ENCODE measurements around the gene ZIC5.

ZIC5 gene

GRCh38 chr13:99984461-99985240, 13.1 kb upstream of the ZIC5 start:
- ATAC-seq (replicated peaks; ENCODE audit: extremely low read depth, poor library complexity, severe bottlenecking) (no peak), DNase-seq (ENCODE audit: low spot score in 2 of 2) (no peak)
- H3K27me3 Mint-ChIP-seq = peaks cover 53% of the 10 kb centered on the region
- peaks cover 6% of the 10 kb centered on the region for H3K4me1 Mint-ChIP-seq
- peaks cover 46% of the 10 kb centered on the region for H3K36me3 Mint-ChIP-seq (ENCODE audit: insufficient read depth)
- peak overlapping the region; percentile 50 for H3K4me3 Mint-ChIP-seq
- no peaks in the 10 kb centered on the region for H3K9me3 Mint-ChIP-seq
- H3K27ac Mint-ChIP-seq (ENCODE audit: low read depth) = peak overlapping the region; percentile 68

GRCh38 chr13:99983499-99984401, 12.2 kb upstream of the ZIC5 start:
- Mint-ChIP-seq H3K27ac (ENCODE audit: low read depth) (peak overlapping the region; percentile 68), H3K9me3 (no peaks in the 10 kb centered on the region), H3K4me3 (peak overlapping the region; percentile 50), H3K27me3 (peaks cover 50% of the 10 kb centered on the region), H3K36me3 (ENCODE audit: insufficient read depth) (peaks cover 44% of the 10 kb centered on the region), H3K4me1 (peaks cover 8% of the 10 kb centered on the region)
- ATAC-seq (replicated peaks; ENCODE audit: extremely low read depth, poor library complexity, severe bottlenecking) = no peak
- DNase-seq (ENCODE audit: low spot score in 2 of 2) = no peak

DNA sequence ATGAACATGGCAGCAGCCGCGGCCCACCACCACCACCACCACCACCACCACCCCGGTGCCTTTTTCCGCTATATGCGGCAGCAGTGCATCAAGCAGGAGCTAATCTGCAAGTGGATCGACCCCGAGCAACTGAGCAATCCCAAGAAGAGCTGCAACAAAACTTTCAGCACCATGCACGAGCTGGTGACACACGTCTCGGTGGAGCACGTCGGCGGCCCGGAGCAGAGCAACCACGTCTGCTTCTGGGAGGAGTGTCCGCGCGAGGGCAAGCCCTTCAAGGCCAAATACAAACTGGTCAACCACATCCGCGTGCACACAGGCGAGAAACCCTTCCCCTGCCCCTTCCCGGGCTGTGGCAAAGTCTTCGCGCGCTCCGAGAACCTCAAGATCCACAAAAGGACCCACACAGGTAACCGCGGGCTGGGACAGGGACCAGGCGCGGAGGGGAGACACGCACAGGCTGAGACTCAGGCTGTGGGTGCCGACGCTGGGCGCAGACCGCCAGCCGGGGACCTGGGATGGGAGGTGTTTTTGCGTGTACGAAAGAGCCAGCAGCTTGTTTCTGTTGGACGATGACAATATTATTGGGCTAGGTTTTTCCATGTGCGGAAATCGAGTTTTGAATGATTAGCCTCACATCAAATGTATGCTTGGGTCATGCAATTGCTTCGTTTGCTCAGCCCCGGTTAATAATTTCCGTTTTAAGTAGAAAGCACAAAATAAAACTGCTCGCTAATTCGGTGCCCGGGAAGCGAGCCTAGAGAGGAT, 11.3 kb upstream of the ZIC5 start:
- H3K27me3 Mint-ChIP-seq = peaks cover 50% of the 10 kb centered on the region
- no peak for ATAC-seq (replicated peaks; ENCODE audit: extremely low read depth, poor library complexity, severe bottlenecking)

DNA sequence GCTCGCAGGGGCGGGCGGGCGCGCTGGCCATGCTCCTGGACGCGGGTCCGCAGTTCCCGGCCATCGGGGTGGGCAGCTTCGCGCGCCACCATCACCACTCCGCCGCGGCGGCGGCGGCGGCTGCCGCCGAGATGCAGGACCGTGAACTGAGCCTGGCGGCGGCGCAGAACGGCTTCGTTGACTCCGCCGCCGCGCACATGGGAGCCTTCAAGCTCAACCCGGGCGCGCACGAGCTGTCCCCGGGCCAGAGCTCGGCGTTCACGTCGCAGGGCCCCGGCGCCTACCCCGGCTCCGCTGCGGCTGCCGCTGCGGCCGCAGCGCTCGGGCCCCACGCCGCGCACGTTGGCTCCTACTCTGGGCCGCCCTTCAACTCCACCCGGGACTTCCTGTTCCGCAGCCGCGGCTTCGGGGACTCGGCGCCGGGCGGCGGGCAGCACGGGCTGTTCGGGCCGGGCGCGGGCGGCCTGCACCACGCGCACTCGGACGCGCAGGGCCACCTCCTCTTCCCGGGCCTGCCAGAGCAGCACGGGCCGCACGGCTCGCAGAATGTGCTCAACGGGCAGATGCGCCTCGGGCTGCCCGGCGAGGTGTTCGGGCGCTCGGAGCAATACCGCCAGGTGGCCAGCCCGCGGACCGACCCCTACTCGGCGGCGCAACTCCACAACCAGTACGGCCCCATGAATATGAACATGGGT, 10.6 kb upstream of the ZIC5 start:
- peaks cover 48% of the 10 kb centered on the region for H3K36me3 Mint-ChIP-seq (ENCODE audit: insufficient read depth)
- ATAC-seq (replicated peaks; ENCODE audit: extremely low read depth, poor library complexity, severe bottlenecking) = peak; percentile 30
- peaks cover 50% of the 10 kb centered on the region for H3K27me3 Mint-ChIP-seq
- DNase-seq (ENCODE audit: low spot score in 2 of 2) = peak in 1 of 2 donors; percentile 15
- H3K9me3 Mint-ChIP-seq = no peaks in the 10 kb centered on the region
- peak overlapping the region; percentile 25 for H3K4me3 Mint-ChIP-seq
- peak overlapping the region; percentile 68 for H3K27ac Mint-ChIP-seq (ENCODE audit: low read depth)
- peaks cover 15% of the 10 kb centered on the region for H3K4me1 Mint-ChIP-seq

More for the DNA sequence above, 11.3 kb upstream of the ZIC5 start:
- Mint-ChIP-seq H3K27ac (ENCODE audit: low read depth) (peak overlapping the region; percentile 68), H3K4me1 (peaks cover 15% of the 10 kb centered on the region), H3K36me3 (ENCODE audit: insufficient read depth) (peaks cover 49% of the 10 kb centered on the region), H3K9me3 (no peaks in the 10 kb centered on the region), H3K4me3 (peak overlapping the region; percentile 25)
- DNase-seq (ENCODE audit: low spot score in 2 of 2) = peak in 1 of 2 donors; percentile 16

- Mint-ChIP-seq H3K27ac (ENCODE audit: low read depth) (peak within 1 kb of the TSS; percentile 68), H3K4me3 (peak within 1 kb of the TSS; percentile 37), H3K4me1 (peaks cover 15% of the 10 kb centered on the region), H3K36me3 (ENCODE audit: insufficient read depth) (peaks cover 47% of the 10 kb centered on the region), H3K9me3 (no peaks in the 10 kb centered on the region), H3K27me3 (peaks cover 50% of the 10 kb centered on the region)
- DNase-seq (ENCODE audit: low spot score in 2 of 2) = no peak
- no peak for ATAC-seq (replicated peaks; ENCODE audit: extremely low read depth, poor library complexity, severe bottlenecking)
These were observed 10.1 kb upstream of the ZIC5 start, which contains the start of gene ZIC2 for GRCh38 chr13:99981735-99982035. TSS of gene ZIC2 (plus strand) at chr13:99981784. CDS start at chr13:99982065, 281 bp downstream.

DNA sequence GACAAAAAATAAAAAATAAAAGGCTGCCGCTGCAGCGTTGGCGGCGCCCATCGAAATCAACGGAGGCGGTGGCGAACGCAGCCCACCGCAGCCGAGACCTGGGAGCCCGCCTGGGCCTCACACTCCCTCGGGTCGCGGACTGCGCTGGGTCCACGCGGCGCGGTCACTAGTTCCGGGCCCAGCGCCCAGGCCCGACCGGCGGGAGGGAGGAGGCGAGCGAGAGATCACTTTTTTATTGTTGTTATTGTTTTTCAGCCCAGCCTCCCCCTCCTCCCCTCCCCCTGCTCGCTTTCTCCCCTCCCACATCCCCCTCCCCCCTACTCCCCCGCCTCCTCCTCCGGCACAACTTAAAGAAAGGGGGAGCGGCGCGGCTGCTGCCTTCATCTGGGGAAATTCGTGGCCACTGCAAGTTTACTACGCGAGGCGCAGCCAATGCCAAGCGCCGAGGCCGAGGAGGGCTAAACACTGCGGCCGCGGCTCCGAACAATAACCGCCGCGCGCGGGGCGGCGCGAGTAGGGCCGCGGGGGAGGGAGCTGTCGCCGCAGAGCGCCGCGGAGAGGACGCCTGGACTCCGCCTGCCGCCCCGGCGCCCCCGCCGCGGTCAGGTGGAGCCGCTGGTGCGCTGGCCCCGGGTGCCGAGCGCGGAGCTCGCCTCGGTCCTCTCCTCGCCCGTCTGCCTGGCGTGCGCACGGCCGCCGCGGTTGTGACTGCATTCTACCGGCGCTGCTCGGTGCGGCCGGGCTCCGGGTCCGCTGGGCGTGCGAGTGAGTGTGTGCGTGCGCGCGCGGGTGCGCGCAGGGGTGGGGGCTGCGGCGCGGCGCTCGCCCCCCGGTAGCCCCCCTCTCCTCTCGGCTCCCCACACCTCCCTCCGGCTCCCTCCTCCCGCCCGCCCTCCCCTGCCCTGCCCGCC, 9.5 kb upstream of the ZIC5 start:
- Mint-ChIP-seq H3K4me3 (peak overlapping the region; percentile 37), H3K27ac (ENCODE audit: low read depth) (no peak overlapping the region)

DNA sequence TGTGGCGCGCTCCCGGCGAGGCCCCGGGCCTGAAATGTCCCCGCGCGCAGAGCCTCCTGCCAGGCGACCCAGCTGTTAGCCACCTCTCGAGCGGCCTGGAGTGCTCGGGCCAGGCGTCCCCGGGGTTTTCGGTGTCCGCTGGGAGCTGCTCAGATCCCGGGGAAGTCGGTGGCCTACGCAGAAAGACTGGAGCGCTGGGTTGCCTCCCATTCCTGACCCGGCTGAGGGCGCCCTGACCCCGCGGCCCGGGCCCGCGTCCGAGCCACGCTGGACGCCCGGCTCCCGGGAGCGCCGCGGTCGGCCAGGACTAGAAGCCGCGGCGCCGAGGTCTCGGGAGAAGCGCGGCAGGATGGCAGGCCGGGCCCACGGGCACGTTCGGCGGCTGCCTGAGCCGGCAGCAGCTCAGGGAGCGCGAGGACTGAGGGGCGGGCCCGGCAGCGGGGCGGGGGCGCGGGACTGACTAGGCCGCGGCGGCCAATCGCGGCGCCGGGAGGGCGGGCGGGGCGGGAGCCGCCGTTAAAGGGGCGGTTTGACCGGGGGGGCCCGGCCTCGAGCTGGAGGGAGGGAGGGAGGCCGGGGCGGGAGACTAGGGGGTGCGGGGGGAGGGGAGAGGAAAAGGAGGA, 8.7 kb upstream of the ZIC5 start:
- peak; percentile 64 for ATAC-seq (replicated peaks; ENCODE audit: extremely low read depth, poor library complexity, severe bottlenecking)
- Mint-ChIP-seq H3K27me3 (peaks cover 52% of the 10 kb centered on the region), H3K36me3 (ENCODE audit: insufficient read depth) (peaks cover 45% of the 10 kb centered on the region), H3K4me3 (peak overlapping the region; percentile 37), H3K9me3 (no peaks in the 10 kb centered on the region), H3K27ac (ENCODE audit: low read depth) (no peak overlapping the region), H3K4me1 (peaks cover 9% of the 10 kb centered on the region)
- DNase-seq (ENCODE audit: low spot score in 2 of 2) = peak; percentile 14 to 24

More for the DNA sequence above, 9.5 kb upstream of the ZIC5 start:
- peak in 1 of 2 donors; percentile 13 for DNase-seq (ENCODE audit: low spot score in 2 of 2)
- Mint-ChIP-seq H3K27me3 (peaks cover 50% of the 10 kb centered on the region), H3K4me1 (peaks cover 12% of the 10 kb centered on the region), H3K36me3 (ENCODE audit: insufficient read depth) (peaks cover 47% of the 10 kb centered on the region), H3K9me3 (no peaks in the 10 kb centered on the region)
- no peak for ATAC-seq (replicated peaks; ENCODE audit: extremely low read depth, poor library complexity, severe bottlenecking)

GRCh38 chr13:99979453-99980200, 8.1 kb upstream of the ZIC5 start:
- Mint-ChIP-seq H3K36me3 (ENCODE audit: insufficient read depth) (peaks cover 44% of the 10 kb centered on the region), H3K27ac (ENCODE audit: low read depth) (no peak overlapping the region), H3K4me3 (peak overlapping the region; percentile 16), H3K27me3 (peaks cover 56% of the 10 kb centered on the region), H3K4me1 (peaks cover 9% of the 10 kb centered on the region), H3K9me3 (no peaks in the 10 kb centered on the region)
- peak in 1 of 2 donors; percentile 15 for DNase-seq (ENCODE audit: low spot score in 2 of 2)
- ATAC-seq (replicated peaks; ENCODE audit: extremely low read depth, poor library complexity, severe bottlenecking) = no peak

GRCh38 chr13:99978799-99979452, 7.4 kb upstream of the ZIC5 start:
- peak overlapping the region; percentile 23 for H3K4me3 Mint-ChIP-seq
- H3K9me3 Mint-ChIP-seq = no peaks in the 10 kb centered on the region
- DNase-seq (ENCODE audit: low spot score in 2 of 2) (no peak), ATAC-seq (replicated peaks; ENCODE audit: extremely low read depth, poor library complexity, severe bottlenecking) (no peak)
- H3K27ac Mint-ChIP-seq (ENCODE audit: low read depth) = no peak overlapping the region
- H3K36me3 Mint-ChIP-seq (ENCODE audit: insufficient read depth) = peaks cover 39% of the 10 kb centered on the region
- peaks cover 9% of the 10 kb centered on the region for H3K4me1 Mint-ChIP-seq
- peaks cover 56% of the 10 kb centered on the region for H3K27me3 Mint-ChIP-seq

Data from central memory CD8-positive, alpha-beta T cell (primary cell).